GM21526 (cell line): Measurements from ENCODE around the gene TBL1X.
"Not testable (repeated sequence)": the region's sequence is repeated elsewhere in the genome, so short reads cannot be mapped to it uniquely, and the experiment has no call there.

Source experiments
- ATAC-seq: cut with Tn5 transposase; IDR thresholded peaks from one replicate; pipeline ENCODE4 v1.9.1; 2021; ENCODE audit warnings: moderate library complexity; ENCODE audit not compliant: unreplicated experiment, low FRiP score

Gene TBL1X

GRCh38 chrX:9464435-9465371 lies at the start of gene TBL1X:
TBL1X (plus strand) TSS chrX:9465058; CDS start chrX:9653587, 188,529 bp downstream.
- peak; percentile 31 for ATAC-seq

- no peak for ATAC-seq
Measured at GRCh38 chrX:9416562-9417348, 48.1 kb upstream of the TBL1X start.

GRCh38 chrX:9418262-9418661 lies 46.6 kb upstream of the TBL1X start:
- ATAC-seq, result no peak

- ATAC-seq, result no peak
Measured at GRCh38 chrX:9420275-9421265, 44.3 kb upstream of the TBL1X start.

GRCh38 chrX:9429767-9430166 lies 35.1 kb upstream of the TBL1X start:
- no peak for ATAC-seq

- ATAC-seq, result no peak
Measured at GRCh38 chrX:9430346-9430921, 34.4 kb upstream of the TBL1X start.

- ATAC-seq, result no peak
Measured at GRCh38 chrX:9431281-9431680, 33.6 kb upstream of the TBL1X start.

- ATAC-seq, result no peak
Measured at GRCh38 chrX:9433596-9433995, 31.3 kb upstream of the TBL1X start.

GRCh38 chrX:9434051-9434550 lies 30.8 kb upstream of the TBL1X start:
- ATAC-seq, result no peak

GRCh38 chrX:9435086-9435485 lies 29.8 kb upstream of the TBL1X start:
- not testable (repeated sequence) for ATAC-seq

- no peak for ATAC-seq
Measured at GRCh38 chrX:9436812-9437211, 28.0 kb upstream of the TBL1X start.

GRCh38 chrX:9438933-9439494 lies 25.8 kb upstream of the TBL1X start:
- no peak for ATAC-seq

- no peak for ATAC-seq
Measured at GRCh38 chrX:9440116-9440844, 24.6 kb upstream of the TBL1X start.

- no peak for ATAC-seq
Measured at GRCh38 chrX:9442056-9442455, 22.8 kb upstream of the TBL1X start.

GRCh38 chrX:9443327-9443726 lies 21.5 kb upstream of the TBL1X start:
- ATAC-seq, result no peak

GRCh38 chrX:9447906-9448305 lies 17.0 kb upstream of the TBL1X start:
- no peak for ATAC-seq

- ATAC-seq, result no peak
Measured at GRCh38 chrX:9456250-9457074, 8.4 kb upstream of the TBL1X start.

GRCh38 chrX:9458034-9458433 lies 6.8 kb upstream of the TBL1X start:
- not testable (repeated sequence) for ATAC-seq
